WI38 (cell line): ENCODE results near the gene MMP23B.

Source experiments
- H3K4me3 ChIP-seq: 2 replicates; pipeline ENCODE4 v1.5.1; 2011; ENCODE audit warnings: low read depth, mild to moderate bottlenecking, control low read depth, low read length
- CTCF ChIP-seq: IDR thresholded peaks from 2 replicates; pipeline ENCODE4 v1.5.1; 2012; ENCODE audit warnings: low read depth, mild to moderate bottlenecking, control low read depth, low read length

The MMP23B gene

DNA sequence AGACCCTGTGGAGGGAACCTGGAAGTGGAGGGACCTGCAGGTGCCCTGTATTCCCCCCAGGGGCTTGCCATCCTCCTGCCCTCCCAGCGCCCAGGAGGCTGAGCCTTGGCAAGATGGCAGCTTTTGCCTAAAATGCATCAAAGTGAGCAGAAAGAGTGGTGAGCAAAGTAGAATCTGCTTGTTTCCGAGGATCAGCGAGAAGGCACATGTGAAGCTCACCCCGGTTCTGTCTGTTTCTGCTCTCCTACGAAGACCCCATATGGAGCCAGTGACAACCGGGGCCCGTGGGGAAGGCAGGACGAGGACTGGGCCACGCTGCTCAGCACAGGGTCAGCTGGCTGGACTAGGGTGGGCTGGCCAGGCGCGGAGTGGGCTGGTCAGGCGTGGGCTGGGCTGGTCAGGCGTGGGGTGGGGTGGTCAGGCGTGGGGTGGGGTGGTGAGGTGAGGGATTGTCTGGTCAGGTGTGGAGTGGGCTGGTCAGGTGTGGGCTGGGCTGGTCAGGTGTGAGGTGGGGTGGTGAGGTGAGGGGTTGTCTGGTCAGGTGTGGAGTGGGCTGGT lies 26.9 kb upstream of the MMP23B start:
- no peak overlapping the region for H3K4me3 ChIP-seq
- TF ChIP-seq CTCF, result no peak

DNA sequence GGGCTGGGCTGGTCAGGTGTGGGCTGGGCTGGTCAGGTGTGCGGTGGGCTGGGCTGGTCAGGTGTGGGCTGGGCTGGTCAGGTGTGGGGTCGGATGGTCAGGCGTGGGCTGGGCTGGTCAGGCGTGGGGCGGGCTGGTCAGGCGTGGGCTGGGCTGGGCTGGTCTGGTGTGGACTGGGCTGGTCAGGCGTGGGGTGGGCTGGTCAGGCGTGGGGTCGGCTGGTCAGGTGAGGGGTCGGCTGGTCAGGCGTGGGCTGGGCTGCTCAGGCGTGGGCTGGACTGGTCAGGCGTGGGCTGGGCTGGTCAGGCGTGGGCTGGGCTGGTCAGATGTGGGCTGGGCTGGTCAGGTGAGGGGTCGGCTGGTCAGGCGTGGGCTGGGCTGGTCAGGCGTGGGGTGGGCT lies 26.2 kb upstream of the MMP23B start:
- no peak overlapping the region for H3K4me3 ChIP-seq
- no peak for TF ChIP-seq CTCF

DNA sequence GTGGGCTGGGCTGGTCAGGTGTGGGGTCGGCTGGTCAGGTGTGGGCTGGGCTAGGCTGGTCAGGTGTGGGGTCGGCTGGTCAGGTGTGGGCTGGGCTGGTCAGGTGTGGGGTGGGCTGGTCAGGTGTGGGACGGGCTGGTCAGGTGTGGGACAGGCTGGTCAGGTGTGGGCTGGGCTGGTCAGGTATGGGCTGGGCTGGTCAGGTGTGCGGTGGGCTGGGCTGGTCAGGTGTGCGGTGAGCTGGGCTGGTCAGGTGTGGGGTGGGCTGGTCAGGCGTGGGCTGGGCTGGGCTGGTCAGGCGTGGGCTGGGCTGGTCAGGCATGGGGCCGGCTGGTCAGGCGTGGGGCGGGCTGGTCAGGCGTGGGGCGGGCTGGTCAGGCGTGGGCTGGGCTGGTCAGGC lies 25.7 kb upstream of the MMP23B start:
- no peak overlapping the region for H3K4me3 ChIP-seq
- TF ChIP-seq CTCF, result no peak

DNA sequence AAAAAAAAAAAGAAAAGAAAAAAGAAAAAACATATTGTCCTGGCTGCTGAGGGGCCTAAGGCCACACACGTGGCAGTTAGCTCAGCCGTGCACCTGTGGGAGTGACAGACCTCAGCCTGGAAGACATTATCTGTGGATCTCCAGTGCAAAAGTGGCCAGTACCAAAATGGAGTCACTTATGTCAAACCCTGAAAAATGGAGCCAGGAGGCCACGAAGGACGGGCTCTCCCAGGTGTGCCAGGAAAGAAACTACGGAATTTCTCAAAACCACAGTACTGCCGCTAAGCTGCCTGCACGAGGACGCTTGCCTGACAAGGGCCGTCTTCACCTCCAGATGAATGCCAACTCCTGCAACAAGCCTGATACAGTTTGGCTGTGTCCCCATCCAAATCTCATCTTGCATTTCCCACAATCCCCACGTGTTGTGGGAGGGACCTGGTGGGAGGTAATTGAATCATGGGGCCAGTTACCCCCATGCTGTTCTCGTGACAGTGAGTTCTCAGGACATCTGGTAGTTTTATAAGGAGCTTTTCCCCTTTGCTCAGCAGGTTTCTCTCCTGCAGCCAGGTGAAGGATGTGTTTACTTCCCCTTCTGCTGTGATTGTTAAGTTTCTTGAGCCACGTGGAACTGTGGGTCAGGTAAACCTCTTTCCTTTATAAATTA lies 22.0 kb upstream of the MMP23B start:
- H3K4me3 ChIP-seq, result no peak overlapping the region
- no peak for TF ChIP-seq CTCF

GRCh38 chr1:1610796-1611195 lies 21.2 kb upstream of the MMP23B start:
- H3K4me3 ChIP-seq, result no peak overlapping the region

DNA sequence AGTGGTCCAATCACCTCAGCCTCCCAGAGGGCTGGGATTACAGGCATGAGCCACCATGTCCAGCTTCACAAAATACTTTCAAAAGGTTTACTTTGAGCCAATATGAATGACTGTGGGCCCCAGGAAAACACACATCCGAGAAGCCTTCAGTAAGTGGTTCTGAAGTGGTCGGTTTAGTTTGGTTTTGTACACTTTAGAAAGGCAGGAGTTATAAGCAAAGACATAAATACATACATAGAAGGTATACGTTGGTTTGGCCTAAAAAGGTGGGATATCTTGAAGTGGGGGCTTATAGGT lies 19.9 kb upstream of the MMP23B start:
- H3K4me3 ChIP-seq, result no peak overlapping the region

More at GRCh38 chr1:1610796-1611195, 21.2 kb upstream of the MMP23B start:
- TF ChIP-seq CTCF, result no peak

More for the DNA sequence above, 19.9 kb upstream of the MMP23B start:
- TF ChIP-seq CTCF, result no peak
